ENCODE data around the gene SLC30A5. TPM values are rescaled to one million over a fixed set of nuclear protein-coding genes. Genes with fewer than 3 reads are reported as not detected.
"Not testable (repeated sequence)": the region's sequence is repeated elsewhere in the genome, so short reads cannot be mapped to it uniquely, and the experiment has no call there.

Gene SLC30A5
- total RNA-seq, 3 donors from 2014 or later (not counting 1 experiment from before 2014, with no cell fraction given) = 17.8 to 30.1 (median 26.7) TPM

DNA sequence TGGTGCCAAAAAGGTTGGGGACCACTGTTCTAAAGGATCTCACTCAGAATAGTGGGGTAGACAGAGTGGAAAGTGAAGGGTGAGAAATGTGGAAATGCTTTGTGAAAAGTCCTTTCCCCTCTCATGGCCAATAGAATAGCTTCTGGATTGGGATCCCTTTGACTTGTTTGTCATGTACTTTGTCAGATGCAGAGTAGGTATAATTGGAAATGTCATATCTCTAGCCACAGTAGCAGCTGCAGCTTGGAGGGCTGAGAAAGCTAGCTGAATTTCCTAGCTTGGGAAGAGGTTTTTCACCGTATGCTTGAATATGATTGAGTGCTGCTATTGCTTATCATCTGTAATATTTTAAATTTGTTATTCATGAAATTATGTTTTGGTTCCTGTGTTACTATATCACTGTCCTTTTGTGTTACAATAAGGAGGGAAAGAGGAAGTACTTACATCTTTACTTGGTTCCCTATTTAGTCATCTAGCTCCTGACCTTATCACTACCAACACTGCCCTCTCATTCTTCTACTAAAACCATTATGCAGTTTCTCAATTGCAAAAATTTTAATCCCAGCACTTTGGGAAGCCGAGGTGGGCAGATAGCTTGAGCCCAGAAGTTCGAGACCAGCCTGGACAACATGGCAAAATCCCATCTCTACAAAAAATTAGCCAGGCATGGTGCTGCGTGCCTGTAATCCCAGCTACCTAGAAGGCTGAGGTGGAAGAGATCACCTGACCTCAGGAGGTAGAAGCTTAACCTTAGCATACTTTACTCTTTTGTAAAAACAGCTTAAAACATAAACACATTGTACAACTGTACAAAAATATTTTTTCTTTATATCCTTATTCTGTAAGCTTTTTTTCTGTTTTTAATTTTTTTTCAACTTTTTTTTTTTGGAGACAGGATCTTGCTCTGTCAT lies 12.4 kb downstream of the SLC30A5 start:
- Histone ChIP-seq H3K4me3 (ENCODE audit: low read length) (no peak overlapping the region), H3K4me1 (ENCODE audit: control insufficient read depth, insufficient read depth, low read length) (no peaks in the 10 kb centered on the region), H3K9me3 (ENCODE audit: control insufficient read depth, insufficient read depth, low read length) (no peaks in the 10 kb centered on the region), H3K36me3 (ENCODE audit: control insufficient read depth, insufficient read depth, low read length) (peaks cover 58% of the 10 kb centered on the region), H3K27ac (ENCODE audit: low read length) (no peak overlapping the region), H3K27me3 (ENCODE audit: control insufficient read depth, insufficient read depth, low read length) (no peaks in the 10 kb centered on the region)
- Mint-ChIP-seq H3K4me1 (peaks cover 0 to 4% of the 10 kb centered on the region in 2 donors), H3K27ac (peak overlapping the region; percentile 16 to 47), H3K9me3 (no peaks in the 10 kb centered on the region), H3K4me3 (no peak overlapping the region), H3K27me3 (ENCODE audit: low read depth in 2 of 2) (no peaks in the 10 kb centered on the region), H3K36me3 (no peaks in the 10 kb centered on the region)
- ATAC-seq (no peak), DNase-seq (no peak)
- TF ChIP-seq, protein P1, sequence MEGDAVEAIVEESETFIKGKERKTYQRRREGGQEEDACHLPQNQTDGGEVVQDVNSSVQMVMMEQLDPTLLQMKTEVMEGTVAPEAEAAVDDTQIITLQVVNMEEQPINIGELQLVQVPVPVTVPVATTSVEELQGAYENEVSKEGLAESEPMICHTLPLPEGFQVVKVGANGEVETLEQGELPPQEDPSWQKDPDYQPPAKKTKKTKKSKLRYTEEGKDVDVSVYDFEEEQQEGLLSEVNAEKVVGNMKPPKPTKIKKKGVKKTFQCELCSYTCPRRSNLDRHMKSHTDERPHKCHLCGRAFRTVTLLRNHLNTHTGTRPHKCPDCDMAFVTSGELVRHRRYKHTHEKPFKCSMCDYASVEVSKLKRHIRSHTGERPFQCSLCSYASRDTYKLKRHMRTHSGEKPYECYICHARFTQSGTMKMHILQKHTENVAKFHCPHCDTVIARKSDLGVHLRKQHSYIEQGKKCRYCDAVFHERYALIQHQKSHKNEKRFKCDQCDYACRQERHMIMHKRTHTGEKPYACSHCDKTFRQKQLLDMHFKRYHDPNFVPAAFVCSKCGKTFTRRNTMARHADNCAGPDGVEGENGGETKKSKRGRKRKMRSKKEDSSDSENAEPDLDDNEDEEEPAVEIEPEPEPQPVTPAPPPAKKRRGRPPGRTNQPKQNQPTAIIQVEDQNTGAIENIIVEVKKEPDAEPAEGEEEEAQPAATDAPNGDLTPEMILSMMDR (IDR thresholded peaks at IDR 0.05) = no peak
- WGBS (ENCODE audit: insufficient coverage) = 50% methylated on average over 4 of the region's 4 CpGs
- intact Hi-C loops (cut with micrococcal nuclease) = no loop called here

DNA sequence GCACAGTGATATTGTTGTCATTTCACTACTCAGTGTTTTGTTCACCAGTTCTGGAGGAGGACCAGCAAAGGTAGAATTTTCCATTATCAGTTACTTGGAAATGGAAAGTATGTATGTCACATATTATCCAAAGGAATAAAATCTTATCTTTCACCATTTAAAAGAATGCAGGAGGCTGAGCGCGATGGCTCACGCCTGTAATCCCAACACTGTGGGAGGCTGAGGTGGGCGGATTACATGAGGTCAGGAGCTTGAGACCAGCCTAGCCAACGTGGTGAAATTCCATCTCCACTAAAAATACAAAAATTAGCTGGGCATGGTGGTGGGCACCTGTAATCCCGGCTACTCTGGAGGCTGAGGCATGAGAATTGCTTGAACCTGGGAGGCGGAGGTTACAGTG lies 14.6 kb downstream of the SLC30A5 start:
- H3K4me1 ChIP-seq (ENCODE audit: control insufficient read depth, insufficient read depth, low read length); H3K27ac ChIP-seq (ENCODE audit: low read length); H3K9me3 Mint-ChIP-seq; H3K4me3 Mint-ChIP-seq; H3K4me1 Mint-ChIP-seq; H3K9me3 ChIP-seq (ENCODE audit: control insufficient read depth, insufficient read depth, low read length); DNase-seq; H3K27me3 ChIP-seq (ENCODE audit: control insufficient read depth, insufficient read depth, low read length); H3K27me3 Mint-ChIP-seq (ENCODE audit: low read depth in 2 of 2); ATAC-seq; intact Hi-C loops (cut with micrococcal nuclease); H3K36me3 Mint-ChIP-seq; H3K4me3 ChIP-seq (ENCODE audit: low read length): not testable (repeated sequence)
- peaks cover 58% of the 10 kb centered on the region for H3K36me3 ChIP-seq (ENCODE audit: control insufficient read depth, insufficient read depth, low read length)
- 99% methylated on average over 7 of the region's 7 CpGs for WGBS (ENCODE audit: insufficient coverage)
- peak overlapping the region in 1 of 2 donors; percentile 29 for H3K27ac Mint-ChIP-seq

DNA sequence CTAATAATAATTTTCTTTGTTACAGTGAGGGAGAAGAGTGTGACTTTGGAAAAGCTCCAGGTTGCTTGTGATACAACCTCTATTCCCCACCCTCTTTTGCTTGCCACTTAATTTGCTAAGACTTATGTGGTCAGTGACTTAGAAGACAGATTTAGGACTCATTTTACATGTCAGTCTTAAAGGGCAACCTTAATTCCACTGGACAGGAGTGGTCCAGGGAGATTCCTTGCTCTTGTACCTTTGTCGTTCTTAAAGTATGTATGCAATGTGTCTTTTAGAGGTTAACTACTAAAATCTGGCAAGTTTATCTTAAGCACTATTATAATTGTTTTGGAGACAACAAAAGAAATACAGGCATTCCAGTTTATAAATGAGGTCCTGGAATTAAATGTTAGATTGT lies 20.0 kb downstream of the SLC30A5 start:
- ATAC-seq (no peak), DNase-seq (no peak)
- Histone ChIP-seq H3K9me3 (ENCODE audit: control insufficient read depth, insufficient read depth, low read length) (no peaks in the 10 kb centered on the region), H3K4me3 (ENCODE audit: low read length) (no peak overlapping the region), H3K4me1 (ENCODE audit: control insufficient read depth, insufficient read depth, low read length) (no peaks in the 10 kb centered on the region), H3K36me3 (ENCODE audit: control insufficient read depth, insufficient read depth, low read length) (peaks cover 55% of the 10 kb centered on the region), H3K27ac (ENCODE audit: low read length) (no peak overlapping the region), H3K27me3 (ENCODE audit: control insufficient read depth, insufficient read depth, low read length) (no peaks in the 10 kb centered on the region)
- peaks cover 0 to 4% of the 10 kb centered on the region in 2 donors for H3K4me1 Mint-ChIP-seq
- intact Hi-C loops (cut with micrococcal nuclease) = no loop called here
- peaks cover 9% of the 10 kb centered on the region for H3K36me3 Mint-ChIP-seq
- no peak overlapping the region for H3K4me3 Mint-ChIP-seq
- H3K27me3 Mint-ChIP-seq (ENCODE audit: low read depth in 2 of 2) = no peaks in the 10 kb centered on the region
- H3K9me3 Mint-ChIP-seq = no peaks in the 10 kb centered on the region
- no peak overlapping the region for H3K27ac Mint-ChIP-seq
- 100% methylated on average over 1 of the region's 1 CpG for WGBS (ENCODE audit: insufficient coverage)
- TF ChIP-seq, protein P1 (IDR thresholded peaks at IDR 0.05) = no peak

DNA sequence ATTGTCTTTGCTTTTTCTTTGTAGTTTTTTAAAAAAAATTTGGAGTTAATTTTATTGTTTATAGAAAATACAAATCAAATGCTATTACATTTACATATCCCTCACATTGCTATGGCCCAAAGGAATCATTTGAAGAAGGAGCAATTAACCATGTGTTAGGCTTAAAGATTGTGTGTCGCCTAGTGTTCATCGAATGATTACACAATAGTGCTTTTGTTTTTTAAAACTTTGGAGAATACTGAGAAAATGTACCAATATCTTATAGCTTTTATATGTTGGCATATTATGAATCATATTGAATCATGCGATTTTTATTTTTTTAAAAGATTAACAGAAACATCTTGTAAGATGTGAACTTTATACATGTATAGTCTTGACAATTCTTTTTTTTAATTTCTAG lies 21.7 kb downstream of the SLC30A5 start:
- no peaks in the 10 kb centered on the region for H3K27me3 Mint-ChIP-seq (ENCODE audit: low read depth in 2 of 2)
- Histone ChIP-seq H3K4me3 (ENCODE audit: low read length) (no peak overlapping the region), H3K27me3 (ENCODE audit: control insufficient read depth, insufficient read depth, low read length) (no peaks in the 10 kb centered on the region), H3K9me3 (ENCODE audit: control insufficient read depth, insufficient read depth, low read length) (no peaks in the 10 kb centered on the region), H3K4me1 (ENCODE audit: control insufficient read depth, insufficient read depth, low read length) (no peaks in the 10 kb centered on the region), H3K27ac (ENCODE audit: low read length) (no peak overlapping the region), H3K36me3 (ENCODE audit: control insufficient read depth, insufficient read depth, low read length) (peaks cover 49% of the 10 kb centered on the region)
- no CpG with 5 or more reads among the region's 3 CpGs for WGBS (ENCODE audit: insufficient coverage)
- no peaks in the 10 kb centered on the region for H3K4me1 Mint-ChIP-seq
- no peaks in the 10 kb centered on the region for H3K9me3 Mint-ChIP-seq
- no peak overlapping the region for H3K4me3 Mint-ChIP-seq
- intact Hi-C loops (cut with micrococcal nuclease) = no loop called here
- TF ChIP-seq, protein P1 (IDR thresholded peaks at IDR 0.05) = no peak
- DNase-seq = no peak
- ATAC-seq = no peak
- peaks cover 16% of the 10 kb centered on the region for H3K36me3 Mint-ChIP-seq
- H3K27ac Mint-ChIP-seq = no peak overlapping the region

All from natural killer cell (primary cell).